ENCODE data around the gene ZNF557.

The ZNF557 gene

DNA sequence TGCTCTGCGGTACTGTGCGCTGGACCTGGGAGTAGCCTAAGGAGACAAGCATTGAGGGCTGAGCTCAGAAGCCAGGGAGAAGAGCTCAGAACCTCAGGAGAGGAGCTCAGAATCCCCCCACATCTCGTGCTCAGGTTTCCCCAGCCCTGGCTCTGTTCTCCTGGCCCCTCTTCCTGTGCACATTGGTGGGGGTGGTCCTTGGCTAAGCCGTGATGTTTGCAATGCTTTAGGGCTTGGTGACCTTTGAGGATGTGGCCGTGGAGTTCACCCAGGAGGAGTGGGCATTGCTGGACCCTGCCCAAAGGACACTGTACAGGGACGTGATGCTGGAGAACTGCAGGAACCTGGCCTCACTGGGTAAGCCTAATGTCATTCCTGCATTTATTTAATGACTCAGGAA, 6.6 kb downstream of the ZNF557 start:
- no peak for DNase-seq

DNA sequence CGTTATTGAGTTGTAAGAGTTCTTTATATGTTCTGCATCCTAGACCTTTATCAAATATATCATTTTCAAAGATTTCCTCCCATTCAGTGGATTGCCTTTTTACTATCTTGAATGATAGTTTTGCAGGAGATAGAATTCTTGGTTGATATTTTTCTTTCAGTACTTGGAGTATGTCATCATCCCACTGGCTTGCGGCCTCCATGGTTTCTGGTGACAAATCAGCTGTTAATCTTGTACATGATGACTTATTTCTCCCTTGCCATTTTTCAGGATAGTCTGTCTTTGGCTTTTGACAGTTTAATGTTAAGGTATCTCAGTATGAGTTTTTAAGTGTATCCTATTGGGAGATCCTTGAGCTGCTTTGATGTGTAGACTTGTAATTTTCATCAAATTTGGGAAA, 8.5 kb downstream of the ZNF557 start:
- DNase-seq = no peak

DNA sequence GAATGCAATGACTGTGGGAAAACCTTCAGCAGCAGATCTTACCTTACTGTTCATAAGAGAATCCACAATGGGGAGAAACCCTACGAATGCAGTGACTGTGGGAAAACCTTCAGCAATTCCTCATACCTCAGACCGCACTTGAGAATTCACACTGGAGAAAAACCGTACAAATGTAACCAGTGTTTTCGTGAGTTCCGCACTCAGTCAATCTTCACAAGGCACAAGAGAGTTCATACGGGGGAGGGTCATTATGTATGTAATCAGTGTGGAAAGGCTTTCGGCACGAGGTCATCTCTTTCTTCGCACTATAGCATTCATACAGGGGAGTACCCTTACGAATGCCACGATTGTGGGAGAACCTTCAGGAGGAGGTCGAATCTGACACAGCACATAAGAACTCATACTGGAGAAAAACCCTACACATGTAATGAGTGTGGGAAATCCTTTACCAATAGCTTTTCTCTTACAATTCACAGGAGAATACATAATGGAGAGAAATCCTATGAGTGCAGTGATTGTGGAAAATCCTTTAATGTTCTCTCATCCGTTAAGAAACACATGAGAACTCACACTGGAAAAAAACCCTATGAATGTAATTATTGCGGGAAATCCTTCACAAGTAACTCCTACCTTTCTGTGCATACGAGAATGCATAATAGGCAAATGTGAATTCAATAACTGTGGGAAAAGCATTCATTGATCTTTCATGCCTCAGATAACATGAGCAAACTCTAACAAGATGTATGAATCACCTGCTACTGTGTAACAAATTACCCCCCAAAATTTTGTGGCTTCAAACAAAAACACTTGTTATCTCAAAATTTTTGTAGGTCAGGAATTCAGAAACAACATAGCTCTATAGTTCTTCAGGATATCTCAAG, 13.8 kb downstream of the ZNF557 start:
- DNase-seq = no peak

DNA sequence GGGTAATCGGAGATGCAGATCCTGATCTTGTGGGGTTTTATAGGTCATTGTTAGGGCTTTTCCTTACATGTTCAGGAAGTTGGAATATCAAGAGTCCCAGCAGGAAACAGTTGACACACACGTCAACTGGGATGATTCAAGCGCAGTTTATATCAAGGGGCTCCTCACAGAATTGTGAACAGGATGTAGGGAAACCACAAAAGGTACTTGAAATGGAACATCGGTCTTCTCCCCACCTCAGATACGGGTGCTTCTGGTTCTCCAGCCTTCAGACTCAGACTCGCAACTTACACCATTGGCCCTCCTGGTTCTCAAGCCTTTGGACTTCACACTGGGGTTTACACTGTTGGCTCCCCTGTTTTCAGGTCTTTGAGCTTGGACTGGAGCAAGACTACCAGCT, 19.5 kb downstream of the ZNF557 start:
- DNase-seq = no peak

DNA sequence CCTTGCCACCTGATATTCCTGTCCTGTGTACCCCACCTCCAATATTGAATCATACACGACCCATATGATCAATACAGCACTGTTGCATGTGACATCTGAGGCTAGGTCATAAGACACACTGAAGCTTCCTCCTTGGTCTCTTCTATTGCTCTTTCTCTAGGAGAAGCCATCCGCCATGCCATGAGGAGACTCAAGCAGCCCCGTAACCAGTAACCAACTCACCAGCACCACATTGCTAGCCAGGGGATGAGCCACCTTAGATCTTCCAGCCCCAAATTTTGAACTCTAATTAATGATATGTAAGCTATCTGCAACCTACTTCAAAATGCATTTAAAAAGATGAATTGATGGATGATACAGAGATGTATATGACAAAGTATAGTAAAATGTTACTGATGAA, 28.6 kb downstream of the ZNF557 start:
- DNase-seq = no peak

DNA sequence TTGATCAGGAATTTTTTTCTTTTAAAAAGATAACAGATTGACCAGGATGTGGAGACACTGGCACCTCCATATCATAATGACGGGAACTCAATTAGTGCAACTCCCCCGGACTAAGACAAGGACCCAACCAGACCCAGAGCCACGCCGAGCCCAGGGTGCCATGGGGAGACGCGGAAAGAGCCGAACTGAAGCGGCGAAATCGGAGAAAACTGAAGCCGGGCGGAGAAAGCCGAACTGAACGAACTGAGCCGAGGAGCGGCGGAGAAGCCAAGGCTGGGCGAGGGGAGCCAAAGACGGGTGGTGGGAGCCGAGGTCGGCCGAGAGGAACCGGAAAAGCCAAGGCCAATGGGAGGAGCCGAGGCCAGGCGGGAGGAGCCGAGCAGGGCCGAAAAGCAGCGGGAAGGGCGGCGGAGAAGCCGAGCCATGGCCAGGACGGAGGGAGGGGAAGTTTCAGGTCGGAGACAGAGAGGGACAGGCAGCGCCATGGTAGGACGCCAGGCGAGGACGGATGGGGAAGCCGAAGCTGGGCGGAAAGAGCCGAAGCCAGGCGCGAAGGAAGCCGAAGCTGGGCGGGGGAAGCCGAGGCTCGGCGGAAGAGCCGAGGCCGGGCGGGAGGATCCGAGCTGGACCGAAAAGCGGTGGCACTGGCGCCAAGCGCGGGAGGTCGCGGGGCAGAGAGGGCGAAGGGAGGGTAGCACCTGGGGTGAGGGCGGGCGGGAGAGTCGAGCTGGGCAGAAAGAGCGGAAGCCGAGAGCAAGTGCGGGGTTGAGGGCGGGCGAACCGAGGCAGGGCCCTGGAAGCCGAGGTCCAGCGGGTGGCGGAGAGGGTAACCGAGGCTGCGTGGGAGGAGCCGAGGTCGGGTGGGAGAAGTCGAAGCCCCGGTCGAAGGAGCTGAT, 29.4 kb downstream of the ZNF557 start:
- peak; percentile 82 for DNase-seq

DNA sequence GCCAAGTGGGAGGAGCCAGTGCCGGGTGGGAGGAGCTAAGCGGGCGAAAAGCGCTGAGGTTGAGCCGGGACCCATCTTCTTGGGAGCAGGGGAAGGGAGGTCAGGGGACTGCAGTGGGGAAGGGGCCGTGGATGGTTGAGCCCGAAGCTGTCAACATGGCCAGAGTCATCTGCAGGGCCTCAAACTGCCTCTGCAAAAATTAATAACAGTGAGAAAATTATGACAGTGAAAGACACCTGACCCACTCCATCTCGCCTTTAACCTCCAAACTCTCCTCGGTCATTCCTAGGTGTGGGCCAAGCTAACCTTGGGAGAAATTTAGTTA, 30.1 kb downstream of the ZNF557 start:
- no peak for DNase-seq

DNA sequence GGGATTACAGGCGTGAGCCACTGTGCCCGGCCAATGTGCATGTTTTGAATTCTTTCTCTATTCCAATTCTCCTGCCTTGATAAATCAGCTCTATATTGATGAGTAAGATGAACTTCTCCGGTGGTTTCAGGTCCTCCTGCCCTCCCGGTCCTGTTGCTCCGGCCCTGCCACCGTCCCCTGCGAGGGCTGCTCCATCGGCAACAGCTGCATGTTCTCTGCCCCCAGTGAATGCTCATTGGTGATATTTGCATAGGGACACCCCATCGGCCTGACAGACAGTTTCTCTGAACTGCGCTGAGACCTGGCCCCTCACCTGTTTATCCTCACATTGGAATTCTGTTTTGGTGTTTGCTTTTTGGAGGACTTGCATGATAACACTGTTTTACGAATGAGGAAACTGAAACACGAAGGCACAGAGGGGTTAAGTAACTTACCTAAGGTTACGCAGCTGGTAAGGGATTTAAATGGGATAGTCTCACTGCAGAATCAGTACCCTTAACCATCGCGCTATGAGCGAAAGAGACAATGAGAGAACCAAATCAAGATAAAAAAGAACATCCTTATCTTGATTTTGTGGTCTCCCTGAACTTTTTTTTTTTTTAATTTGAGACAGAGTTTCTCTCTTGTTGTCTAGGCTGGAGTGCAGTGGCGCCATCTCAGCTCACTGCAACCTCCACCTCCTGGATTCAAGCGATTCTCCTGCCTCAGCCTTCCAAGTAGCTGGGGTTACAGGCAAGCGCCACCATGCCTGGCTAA, 32.2 kb downstream of the ZNF557 start:
- DNase-seq = no peak

DNA sequence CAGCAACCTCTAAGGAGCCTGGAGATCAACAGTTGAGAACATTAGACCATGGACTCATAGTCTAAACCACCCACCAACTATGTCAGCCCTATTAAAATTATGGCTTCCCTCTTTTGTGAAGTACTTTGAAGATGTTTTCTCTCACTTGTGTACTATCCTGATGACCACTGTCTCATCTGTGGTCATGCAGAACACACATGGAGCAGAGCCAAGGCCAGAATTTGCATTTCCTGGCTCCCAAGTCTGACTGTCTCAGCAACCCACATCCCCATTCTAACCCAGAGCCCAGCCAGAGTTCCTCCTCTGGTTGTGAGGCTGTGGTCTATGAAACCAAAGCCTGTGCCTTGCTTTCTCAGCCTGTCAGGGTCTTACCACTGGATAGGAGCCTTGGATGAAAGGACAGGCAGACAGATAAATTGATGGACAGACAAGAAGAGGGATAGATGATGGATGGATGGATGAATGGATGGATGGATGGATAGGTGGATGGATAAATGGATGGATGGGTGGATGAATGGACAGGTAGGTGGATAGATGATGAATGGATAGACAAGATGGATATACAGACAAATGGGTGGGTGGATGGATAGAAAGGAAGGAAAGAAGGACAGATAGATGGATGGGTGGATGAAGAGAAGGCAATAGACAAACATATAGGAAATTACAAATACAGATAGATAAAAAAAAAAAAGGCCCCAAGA, 35.4 kb downstream of the ZNF557 start:
- no peak for DNase-seq

DNA sequence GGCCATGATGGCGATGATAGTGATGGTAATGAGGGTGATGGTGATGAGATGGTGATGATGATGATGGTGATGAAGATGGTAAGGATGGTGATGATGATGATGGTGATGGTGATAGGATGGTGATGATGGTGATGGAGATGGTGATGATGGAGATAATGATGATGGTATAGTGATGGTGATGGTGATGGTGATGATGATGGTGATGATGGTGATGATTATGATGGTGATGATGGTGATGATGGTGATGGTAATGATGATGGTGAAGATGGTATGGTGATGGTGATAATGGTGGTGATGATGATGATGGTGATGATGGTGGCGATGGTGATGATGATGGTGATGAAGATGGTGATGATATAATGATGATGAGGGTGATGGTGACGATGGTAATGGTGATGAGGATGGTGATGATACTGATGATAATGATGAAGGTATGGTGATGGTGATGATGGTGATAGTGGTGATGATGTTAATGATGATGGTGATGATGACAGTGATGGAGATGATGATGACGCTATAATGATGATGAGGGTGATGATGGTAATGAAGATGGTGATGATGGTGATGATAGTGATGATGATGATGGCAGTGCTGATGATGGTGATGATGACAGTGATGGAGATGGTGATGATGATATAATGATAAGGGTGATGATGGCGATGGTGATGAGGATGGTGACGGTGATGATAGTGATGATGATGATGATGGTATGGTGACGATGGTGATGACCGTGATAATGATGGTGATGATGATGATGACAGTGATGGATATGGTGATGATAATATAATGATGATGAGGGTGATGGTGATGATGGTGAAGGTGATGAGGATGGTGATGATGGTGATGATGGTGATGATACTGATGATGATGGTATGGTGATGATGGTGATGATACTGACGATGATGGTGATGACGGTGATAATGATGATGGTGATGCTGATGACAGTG, 37.5 kb downstream of the ZNF557 start:
- DNase-seq = no peak

DNA sequence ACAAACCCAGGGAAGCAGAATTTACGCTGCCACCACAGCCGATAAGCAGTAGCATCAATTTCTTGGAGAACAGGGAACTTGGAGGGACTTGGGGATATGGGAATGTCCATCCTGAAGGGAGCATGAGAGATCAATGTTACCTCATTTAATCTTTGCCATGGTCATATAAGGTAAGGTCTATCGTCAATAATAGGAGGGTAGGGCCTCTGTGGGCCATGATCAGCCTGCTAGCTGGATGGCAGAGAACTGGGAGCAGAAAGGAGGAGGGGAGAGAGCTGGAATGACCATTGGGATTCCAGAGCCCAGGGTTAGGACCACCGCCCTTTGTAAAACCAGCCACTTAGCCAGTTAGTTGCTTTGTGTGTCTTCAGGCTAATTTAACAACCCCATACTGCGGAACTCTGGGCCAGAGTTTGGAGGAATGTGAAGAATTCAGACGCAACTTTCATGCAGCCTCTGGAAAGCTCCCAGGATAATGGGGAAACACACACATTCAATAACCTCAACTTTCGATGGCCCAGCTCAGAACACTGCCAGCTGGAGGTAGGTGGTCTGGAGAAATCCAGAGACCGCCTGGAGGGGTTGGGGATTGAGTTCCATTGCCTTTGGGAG, 40.3 kb downstream of the ZNF557 start:
- no peak for DNase-seq

DNA sequence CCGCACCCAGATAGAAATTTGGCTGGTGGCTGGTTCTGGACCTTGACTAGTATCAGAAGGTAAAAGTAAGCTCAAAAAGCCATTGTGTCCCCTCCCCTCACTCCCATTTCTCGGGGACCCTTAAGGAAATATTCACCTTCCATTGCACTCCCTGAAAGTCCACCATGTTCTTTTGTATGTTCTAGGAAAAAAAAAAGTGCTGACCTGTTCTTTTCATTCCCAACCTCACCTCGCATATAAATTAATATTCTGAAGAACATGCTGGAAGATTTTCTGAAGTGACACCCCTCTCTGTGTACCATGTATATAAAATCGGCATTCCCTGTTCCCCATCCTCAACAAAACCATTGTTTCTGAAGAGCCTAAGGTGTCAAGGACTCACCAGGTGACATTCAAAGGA, 43.2 kb downstream of the ZNF557 start:
- no peak for DNase-seq

DNA sequence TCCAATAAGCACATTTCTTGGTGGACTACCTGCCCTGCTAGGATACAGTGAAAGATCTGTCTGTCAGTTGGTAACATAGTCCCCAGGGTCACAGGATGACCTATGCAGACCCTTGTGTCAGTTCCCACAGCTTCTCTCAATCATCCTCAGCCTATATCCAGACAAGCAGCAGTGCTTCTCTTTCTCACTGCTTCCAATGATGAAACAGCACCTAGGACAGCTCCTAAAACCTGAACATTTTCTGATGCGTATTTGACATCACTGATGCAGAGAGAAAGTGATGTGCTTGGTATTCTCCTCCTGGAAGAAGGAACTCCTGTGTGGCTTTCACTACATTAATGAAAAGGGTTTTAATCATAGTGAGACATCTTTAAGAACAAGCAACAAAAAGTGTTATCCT, 43.7 kb downstream of the ZNF557 start:
- DNase-seq = no peak

DNA sequence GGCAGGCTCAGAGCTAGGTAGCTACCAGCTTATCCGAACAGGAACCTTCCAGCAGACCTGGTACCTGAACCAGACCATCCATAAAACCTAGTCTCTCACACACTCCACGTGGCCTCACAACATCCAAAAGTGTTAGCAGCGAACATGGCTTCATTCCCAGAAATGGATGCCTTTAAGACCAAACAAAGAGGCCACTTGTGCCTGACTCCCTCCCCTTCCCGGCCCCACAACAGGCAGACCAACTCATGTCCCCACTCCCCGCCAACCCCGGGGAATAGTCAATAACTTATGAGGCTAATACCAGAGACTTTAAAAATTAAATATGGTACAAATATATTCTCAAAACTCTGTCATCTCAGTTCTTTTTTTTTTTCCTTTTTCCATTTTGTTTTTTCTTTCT, 46.2 kb downstream of the ZNF557 start:
- DNase-seq = no peak

DNA sequence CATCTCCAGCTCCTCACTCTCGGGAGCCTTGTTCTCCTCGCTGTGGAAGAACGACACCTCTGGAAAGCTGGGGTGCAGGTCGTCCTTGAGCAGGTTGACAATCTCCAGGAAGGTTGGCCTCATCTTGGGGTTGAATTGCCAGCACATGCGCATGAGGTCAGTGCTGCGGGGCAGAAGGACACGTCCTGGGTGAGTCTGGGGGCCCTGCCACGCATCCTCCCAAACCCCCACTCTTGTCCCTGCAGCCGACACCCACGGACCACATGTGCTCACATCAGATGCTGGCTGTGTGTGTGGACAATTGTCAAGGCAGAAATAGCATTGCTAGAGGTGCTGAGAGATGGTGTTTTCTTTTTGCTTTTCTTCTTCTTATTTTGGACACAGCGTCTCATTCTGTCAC, 47.7 kb downstream of the ZNF557 start:
- DNase-seq = no peak

DNA sequence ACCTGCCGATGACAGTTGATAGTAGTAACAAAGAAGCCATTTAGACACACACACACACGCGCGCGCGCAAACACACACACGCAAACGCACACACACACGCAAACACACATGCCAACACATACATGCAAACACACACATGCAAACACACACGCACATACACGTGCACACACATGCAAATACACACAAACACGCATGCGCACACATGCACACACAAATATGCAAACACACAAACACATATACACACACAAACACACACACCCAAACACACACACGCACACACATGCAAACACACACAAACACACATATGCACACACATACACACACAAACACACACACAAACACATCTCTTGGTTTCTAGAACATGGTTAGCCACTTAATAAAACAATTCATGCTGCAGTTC, 50.1 kb downstream of the ZNF557 start:
- no peak for DNase-seq

DNA sequence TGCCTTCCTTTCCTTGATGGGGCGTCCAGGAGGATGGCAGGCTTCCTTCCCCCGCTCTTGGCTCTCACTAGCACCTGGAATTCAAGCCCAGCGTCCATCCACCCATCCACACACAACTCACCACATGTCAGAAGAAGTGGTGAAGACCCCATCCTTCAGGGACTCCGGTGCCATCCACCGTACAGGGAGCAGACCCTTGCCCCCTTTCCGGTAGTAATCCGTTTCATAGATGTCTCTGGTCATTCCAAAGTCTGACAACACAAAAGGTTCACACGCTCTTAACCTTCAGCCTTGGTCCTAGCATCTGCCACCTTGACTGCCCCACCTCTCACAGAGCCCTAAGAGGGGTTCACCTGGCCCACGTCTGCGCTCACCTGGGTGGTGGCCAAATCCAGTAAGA, 51.0 kb downstream of the ZNF557 start:
- no peak for DNase-seq

DNA sequence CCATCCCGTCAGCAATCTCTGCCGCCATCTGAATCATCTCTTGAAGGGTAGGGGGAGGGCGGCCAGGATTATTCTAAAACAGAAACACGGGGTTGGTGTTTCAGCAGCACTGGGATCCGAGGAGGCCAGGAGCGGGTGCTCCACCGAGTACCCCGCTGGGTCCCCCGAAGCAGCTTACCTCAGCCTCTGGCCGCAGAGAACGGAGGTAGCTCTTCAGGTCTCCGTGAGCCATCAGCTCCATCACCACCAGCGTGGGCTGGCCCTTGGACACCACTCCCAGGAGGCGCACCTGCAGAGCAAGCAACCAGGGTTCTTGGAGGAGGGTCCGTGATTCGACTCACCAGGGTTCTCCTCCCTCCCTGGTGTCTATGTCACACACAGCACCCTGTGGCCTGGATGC, 53.2 kb downstream of the ZNF557 start:
- DNase-seq = no peak

DNA sequence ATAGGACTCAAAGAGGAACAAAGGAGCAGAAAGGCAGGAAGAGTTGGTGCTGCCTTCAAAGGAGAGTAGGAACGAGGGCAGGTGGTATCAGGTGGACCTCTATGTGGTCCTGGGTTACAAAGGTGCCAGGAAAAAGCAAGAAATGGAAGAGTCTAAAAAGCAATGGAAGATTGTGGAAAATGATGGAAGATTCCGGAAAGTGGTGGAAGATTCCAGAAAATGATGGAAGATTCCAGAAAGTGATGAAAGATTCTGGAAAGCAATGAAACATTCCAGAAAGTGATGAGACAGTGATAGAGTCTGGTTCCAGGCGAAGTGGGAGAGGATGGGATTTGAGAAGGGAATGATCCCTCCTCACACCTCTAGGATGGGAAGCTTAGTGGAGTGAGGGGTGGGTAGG, 55.3 kb downstream of the ZNF557 start:
- DNase-seq = no peak

DNA sequence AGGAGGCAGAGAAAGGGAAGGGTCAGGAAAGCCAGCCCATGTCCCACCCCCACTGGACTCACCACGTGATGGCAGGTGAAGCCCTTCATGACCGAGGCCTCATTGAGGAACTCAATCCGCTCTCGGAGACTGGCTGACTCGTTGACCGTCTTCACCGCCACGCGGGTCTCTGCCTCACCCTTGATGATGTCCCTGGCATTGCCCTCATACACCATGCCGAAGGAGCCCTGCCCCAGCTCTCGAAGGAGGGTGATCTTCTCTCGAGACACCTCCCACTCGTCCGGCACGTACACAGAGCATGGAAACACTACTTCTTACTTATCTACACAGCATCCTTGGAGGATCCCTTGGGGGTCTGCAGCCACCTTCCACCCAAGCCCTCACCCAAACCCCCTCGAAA, 55.7 kb downstream of the ZNF557 start:
- DNase-seq = no peak

DNA sequence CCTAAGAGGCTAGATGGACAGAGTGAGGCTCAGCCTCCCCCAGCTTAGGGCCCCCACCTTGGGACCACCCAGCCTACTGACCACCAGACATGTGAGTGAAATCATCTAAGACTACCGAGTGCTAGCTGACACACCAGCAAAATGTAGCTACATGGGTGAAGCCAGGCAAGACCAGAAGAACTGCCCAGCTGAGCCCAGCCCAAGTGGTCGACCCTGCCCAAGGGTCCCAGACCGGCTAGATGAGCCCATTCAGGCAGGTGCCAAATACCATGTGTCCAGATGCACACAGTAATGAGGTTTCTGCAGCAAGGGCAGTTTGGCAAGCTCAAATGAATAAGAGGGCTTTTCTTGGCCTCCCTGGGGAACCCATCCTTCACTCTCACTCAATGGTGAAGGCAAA, 56.6 kb downstream of the ZNF557 start:
- no peak for DNase-seq
